Karpas-422 (cell line): ENCODE results near the gene INSYN2B. TPM values are rescaled to one million over a fixed set of nuclear protein-coding genes. Genes with fewer than 3 reads are reported as not detected.
A peak's percentile ranks its signal among the peaks of the same experiment; 100 is the strongest.
"Not testable (repeated sequence)": the region's sequence is repeated elsewhere in the genome, so short reads cannot be mapped to it uniquely, and the experiment has no call there.

ENCODE experiments used
- DNase-seq: peaks from one replicate; pipeline ENCODE4 v3.0.0-alpha.2; 2015
- H2AFZ ChIP-seq: fragments of 200-600 bp; sonication (generic); 2 replicates; pipeline ENCODE4 v1.6.1; 2014; ENCODE audit warnings: antibody characterized with exemption, low read length, mixed read lengths
- H3K27ac ChIP-seq: fragments of 200-600 bp; sonication (generic); 2 replicates; pipeline ENCODE4 v1.5.1; 2014; ENCODE audit warnings: mild to moderate bottlenecking, low read length, moderate library complexity
- H3K27me3 ChIP-seq: fragments of 200-600 bp; sonication (generic); 2 replicates; pipeline ENCODE4 v1.6.1; 2014; ENCODE audit warnings: low read length, mixed read lengths
- H3K36me3 ChIP-seq: fragments of 200-600 bp; sonication (generic); 2 replicates; pipeline ENCODE4 v1.6.1; 2014; ENCODE audit warnings: low read length, mixed read lengths; ENCODE audit not compliant: insufficient read depth
- H3K4me1 ChIP-seq: fragments of 200-600 bp; sonication (generic); 2 replicates; pipeline ENCODE4 v1.6.1; 2014; ENCODE audit warnings: mild to moderate bottlenecking, low read length, mixed read lengths
- H3K4me2 ChIP-seq: fragments of 200-600 bp; sonication (generic); 2 replicates; pipeline ENCODE4 v1.6.1; 2014; ENCODE audit warnings: low read length, low read depth, mild to moderate bottlenecking; ENCODE audit not compliant: poor library complexity, severe bottlenecking
- H3K4me3 ChIP-seq: fragments of 200-600 bp; sonication (generic); 2 replicates; pipeline ENCODE4 v1.5.1; 2014; ENCODE audit warnings: mild to moderate bottlenecking, antibody characterized with exemption, low read length, mixed read lengths
- H3K79me2 ChIP-seq: fragments of 200-600 bp; sonication (generic); 2 replicates; pipeline ENCODE4 v1.6.1; 2014; ENCODE audit warnings: mild to moderate bottlenecking, low read length, mixed read lengths
- H3K9ac ChIP-seq: fragments of 200-600 bp; sonication (generic); 2 replicates; pipeline ENCODE4 v1.6.0; 2014; ENCODE audit warnings: low read length
- H3K9me2 ChIP-seq: fragments of 200-600 bp; sonication (generic), shearing (Covaris generic); replicated peaks from 2 replicates; pipeline ENCODE4 v1.6.0; 2014; ENCODE audit warnings: mild to moderate bottlenecking, low read length, moderate library complexity; ENCODE audit not compliant: insufficient read depth
- H3K9me3 ChIP-seq: fragments of 300-700, 200-600 bp; sonication (generic); 2 replicates; pipeline ENCODE4 v1.6.1; 2014; ENCODE audit warnings: low read length, mixed read lengths
- H4K20me1 ChIP-seq: fragments of 200-600 bp; sonication (generic); 2 replicates; pipeline ENCODE4 v1.6.1; 2014; ENCODE audit warnings: mild to moderate bottlenecking, antibody characterized with exemption, low read length, low read depth; ENCODE audit not compliant: insufficient read depth
- total RNA-seq: library from RNA; depleted of rRNA; stranded (reverse); fragments of >200 nt; shearing (Covaris generic); gene quantifications from 2 replicates; pipeline ENCODE4 v1.2.3, GENCODE V29; 2014; ENCODE audit warnings: low replicate concordance

The INSYN2B gene
- total RNA-seq, 1 experiment from 2014 or later = not detected

GRCh38 chr5:169953196-169953595 is 27.1 kb downstream of the INSYN2B start:
- not testable (repeated sequence) for H3K9me3 ChIP-seq, H3K4me2 ChIP-seq, H3K9ac ChIP-seq, H4K20me1 ChIP-seq, H3K9me2 ChIP-seq, H3K27me3 ChIP-seq, H3K4me3 ChIP-seq, H2AFZ ChIP-seq, H3K36me3 ChIP-seq
- Histone ChIP-seq H3K27ac (0 out of 2 replicates have a peak overlapping the region, but pooled peaks have one; percentile 16), H3K79me2 (peaks cover 23% of the 10 kb centered on the region), H3K4me1 (peaks cover 82% of the 10 kb centered on the region)
- DNase-seq = peak; percentile 59

- no peak overlapping the region for H3K4me2 ChIP-seq
- H3K36me3 ChIP-seq = no peaks in the 10 kb centered on the region; the same call in 1 of the 2 replicates
- no peaks in the 10 kb centered on the region for H3K9me2 ChIP-seq
- H3K9me3 ChIP-seq = no peaks in the 10 kb centered on the region
- no peak overlapping the region for H3K9ac ChIP-seq
- no peak for DNase-seq
- peaks cover 17% of the 10 kb centered on the region; the same call in 1 of the 2 replicates for H3K79me2 ChIP-seq
- H4K20me1 ChIP-seq = no peaks in the 10 kb centered on the region
- H3K27me3 ChIP-seq = no peaks in the 10 kb centered on the region
- peaks cover 56% of the 10 kb centered on the region for H3K4me1 ChIP-seq
- no peak overlapping the region for H3K4me3 ChIP-seq
- H3K27ac ChIP-seq = peak overlapping the region; percentile 40
- H2AFZ ChIP-seq = no peak overlapping the region
These were observed 30.0 kb downstream of the INSYN2B start for GRCh38 chr5:169950333-169950732.

- Histone ChIP-seq H3K27ac (no peak overlapping the region), H4K20me1 (no peaks in the 10 kb centered on the region), H3K36me3 (no peaks in the 10 kb centered on the region; the same call in 1 of the 2 replicates), H3K27me3 (no peaks in the 10 kb centered on the region), H3K9me2 (no peaks in the 10 kb centered on the region), H3K4me2 (no peak overlapping the region), H3K4me1 (peaks cover 56% of the 10 kb centered on the region), H3K4me3 (no peak overlapping the region), H2AFZ (no peak overlapping the region), H3K79me2 (peaks cover 20% of the 10 kb centered on the region), H3K9ac (no peak overlapping the region), H3K9me3 (no peaks in the 10 kb centered on the region)
- DNase-seq = no peak
These were observed 33.5 kb downstream of the INSYN2B start for GRCh38 chr5:169946743-169947295.

GRCh38 chr5:169945831-169946261 is 34.4 kb downstream of the INSYN2B start:
- no peak overlapping the region for H3K9ac ChIP-seq
- no peaks in the 10 kb centered on the region for H3K27me3 ChIP-seq
- DNase-seq = no peak
- no peaks in the 10 kb centered on the region for H4K20me1 ChIP-seq
- H3K9me3 ChIP-seq = no peaks in the 10 kb centered on the region
- peaks cover 46% of the 10 kb centered on the region for H3K4me1 ChIP-seq
- H3K79me2 ChIP-seq = peaks cover 20% of the 10 kb centered on the region
- no peak overlapping the region for H3K4me3 ChIP-seq
- peak overlapping the region; percentile 71; the same call in 1 of the 2 replicates for H3K27ac ChIP-seq
- H2AFZ ChIP-seq = no peak overlapping the region
- H3K4me2 ChIP-seq = no peak overlapping the region
- no peaks in the 10 kb centered on the region; the same call in 1 of the 2 replicates for H3K36me3 ChIP-seq
- H3K9me2 ChIP-seq = no peaks in the 10 kb centered on the region

GRCh38 chr5:169944922-169945680 is 35.2 kb downstream of the INSYN2B start:
- peaks cover 20% of the 10 kb centered on the region for H3K79me2 ChIP-seq
- H3K36me3 ChIP-seq = no peaks in the 10 kb centered on the region; the same call in 1 of the 2 replicates
- no peaks in the 10 kb centered on the region for H4K20me1 ChIP-seq
- H3K9me3 ChIP-seq = no peaks in the 10 kb centered on the region
- peak overlapping the region; percentile 21 for H3K4me2 ChIP-seq
- H3K27me3 ChIP-seq = no peaks in the 10 kb centered on the region
- H3K4me1 ChIP-seq = peaks cover 38% of the 10 kb centered on the region
- peak overlapping the region; percentile 71 for H3K27ac ChIP-seq
- H2AFZ ChIP-seq = no peak overlapping the region
- H3K9ac ChIP-seq = peak overlapping the region; percentile 44
- no peak overlapping the region for H3K4me3 ChIP-seq
- peak; percentile 63 for DNase-seq
- no peaks in the 10 kb centered on the region for H3K9me2 ChIP-seq

- Histone ChIP-seq H4K20me1 (no peaks in the 10 kb centered on the region), H3K4me1 (peaks cover 32% of the 10 kb centered on the region), H3K9ac (peak overlapping the region; percentile 44; the same call in 1 of the 2 replicates), H3K79me2 (peaks cover 20% of the 10 kb centered on the region), H3K9me2 (no peaks in the 10 kb centered on the region), H3K36me3 (no peaks in the 10 kb centered on the region; the same call in 1 of the 2 replicates), H3K27me3 (no peaks in the 10 kb centered on the region), H3K4me2 (no peak overlapping the region), H3K27ac (peak overlapping the region; percentile 71; the same call in 1 of the 2 replicates), H3K4me3 (no peak overlapping the region), H2AFZ (no peak overlapping the region), H3K9me3 (no peaks in the 10 kb centered on the region)
- DNase-seq = no peak
These were observed 36.2 kb downstream of the INSYN2B start for GRCh38 chr5:169944115-169944514.

GRCh38 chr5:169943026-169943425 is 37.3 kb downstream of the INSYN2B start:
- Histone ChIP-seq H3K9me2 (no peaks in the 10 kb centered on the region), H4K20me1 (no peaks in the 10 kb centered on the region), H3K79me2 (peaks cover 20% of the 10 kb centered on the region), H3K4me3 (no peak overlapping the region), H3K4me1 (peaks cover 32% of the 10 kb centered on the region), H2AFZ (no peak overlapping the region), H3K36me3 (no peaks in the 10 kb centered on the region), H3K9ac (no peak overlapping the region), H3K27me3 (no peaks in the 10 kb centered on the region), H3K4me2 (no peak overlapping the region), H3K9me3 (no peaks in the 10 kb centered on the region), H3K27ac (no peak overlapping the region)
- DNase-seq = no peak

- H3K4me1 ChIP-seq = peaks cover 32% of the 10 kb centered on the region
- 0 out of 2 replicates have a peak overlapping the region, but pooled peaks have one; percentile 1 for H3K27ac ChIP-seq
- no peaks in the 10 kb centered on the region for H3K9me2 ChIP-seq
- H3K4me2 ChIP-seq = no peak overlapping the region
- DNase-seq = no peak
- no peaks in the 10 kb centered on the region for H4K20me1 ChIP-seq
- no peaks in the 10 kb centered on the region for H3K9me3 ChIP-seq
- H3K36me3 ChIP-seq = no peaks in the 10 kb centered on the region
- H3K4me3 ChIP-seq = no peak overlapping the region
- no peaks in the 10 kb centered on the region for H3K27me3 ChIP-seq
- no peak overlapping the region for H2AFZ ChIP-seq
- peaks cover 20% of the 10 kb centered on the region for H3K79me2 ChIP-seq
- H3K9ac ChIP-seq = no peak overlapping the region
These were observed 38.1 kb downstream of the INSYN2B start for GRCh38 chr5:169942181-169942580.
